Endothelial cell of umbilical vein (primary cell): ENCODE data around the gene TTC33. TPM values are rescaled to one million over a fixed set of nuclear protein-coding genes. Genes with fewer than 3 reads are reported as not detected.

Source experiments
- BruUV-seq: library from RNA; stranded (reverse); fragments of 400-500 nt; replicated peaks from 2 replicates; lab custom pipeline; 2021; lab: Mats Ljungman, UMichigan
- CTCF ChIA-PET: fragments of 300-600, 350-600 bp; sonication (Branson Sonifier 250); formaldehyde crosslinking; loops from one replicate; lab custom pipeline; 2021; ENCODE audit warnings: antibody characterized with exemption, inconsistent platforms; lab: Charles Lee
- POLR2A ChIA-PET: fragments of 300-600, 350-600 bp; sonication (Branson Sonifier 250); formaldehyde crosslinking; loops from one replicate; lab custom pipeline; 2021; ENCODE audit warnings: antibody characterized with exemption, inconsistent platforms; lab: Charles Lee
- DNase-seq: peaks from one replicate; pipeline ENCODE4 v3.0.0-alpha.2; 2011; ENCODE audit warnings: low read depth, low spot score
- FAIRE-seq: peaks from 2 replicates; lab custom pipeline; 2011; peaks lifted over from hg19 to GRCh38; lab: Jason Lieb, UNC
- H2AFZ ChIP-seq: 2 replicates; pipeline ENCODE4 v1.6.0; 2012; ENCODE audit warnings: low read depth, low read length, control low read depth, inconsistent platforms
- H3K27ac ChIP-seq: 2 replicates; pipeline ENCODE4 v1.5.1; 2011; ENCODE audit warnings: low read depth, mild to moderate bottlenecking, control low read depth, low read length, moderate library complexity; ENCODE audit not compliant: insufficient read depth
- H3K27me3 ChIP-seq, 2 experiments: 2 replicates each; pipeline versions ENCODE4 v1.6.0 to v1.6.1; 2011; ENCODE audit warnings: low read length in 2 of 2, mixed read lengths in 1 of 2; ENCODE audit not compliant: control insufficient read depth in 2 of 2, insufficient read depth in 2 of 2
- H3K36me3 ChIP-seq, 2 experiments: 2 replicates in 1 of 2; 3 replicates in 1 of 2; pipeline ENCODE4 v1.5.1; 2011; ENCODE audit warnings: low read length in 2 of 2, mild to moderate bottlenecking in 1 of 2, moderate library complexity in 1 of 2; ENCODE audit not compliant: control insufficient read depth in 2 of 2, insufficient read depth in 2 of 2; ENCODE audit errors: extremely low read depth in 1 of 2
- H3K4me1 ChIP-seq: 3 replicates; pipeline ENCODE4 v1.5.1; 2011; ENCODE audit warnings: mild to moderate bottlenecking, low read length; ENCODE audit not compliant: control insufficient read depth, insufficient read depth; ENCODE audit errors: extremely low read depth
- H3K4me2 ChIP-seq: 2 replicates; pipeline ENCODE4 v1.6.1; 2011; ENCODE audit warnings: low read length, control low read depth, mixed read lengths; ENCODE audit not compliant: insufficient read depth
- H3K4me3 ChIP-seq, 3 experiments: fragments of 200-600 bp in 1 of 3; sonication (generic), shearing (Covaris generic) in 1 of 3; replicated peaks in 1 of 3; 2 replicates each; pipeline ENCODE4 v1.5.1; 2011 to 2016; ENCODE audit warnings: control low read depth in 3 of 3, low read length in 3 of 3, mild to moderate bottlenecking in 2 of 3, inconsistent platforms in 1 of 3, low read depth in 1 of 3, moderate library complexity in 1 of 3; ENCODE audit not compliant: insufficient read depth in 1 of 3
- H3K79me2 ChIP-seq: 2 replicates; pipeline ENCODE4 v1.6.0; 2012; ENCODE audit warnings: low read length, inconsistent platforms; ENCODE audit not compliant: control insufficient read depth, insufficient read depth
- H3K9ac ChIP-seq: replicated peaks from 2 replicates; pipeline ENCODE3; 2011; ENCODE audit warnings: low read length, control low read depth; ENCODE audit not compliant: insufficient read depth; ENCODE audit errors: extremely low read depth
- H3K9me1 ChIP-seq: replicated peaks from 3 replicates; pipeline ENCODE4 v1.6.0; 2011; ENCODE audit warnings: mild to moderate bottlenecking, low read length; ENCODE audit not compliant: control insufficient read depth, insufficient read depth; ENCODE audit errors: extremely low read depth
- H3K9me3 ChIP-seq: replicated peaks from 2 replicates; pipeline ENCODE4 v1.5.1; 2012; ENCODE audit warnings: low read length, inconsistent platforms; ENCODE audit not compliant: control insufficient read depth, insufficient read depth
- H4K20me1 ChIP-seq: replicated peaks from 2 replicates; pipeline ENCODE3; 2011; ENCODE audit warnings: mild to moderate bottlenecking, low read length; ENCODE audit not compliant: control insufficient read depth, insufficient read depth; ENCODE audit errors: extremely low read depth
- CTCF ChIP-seq, 2 donors: IDR thresholded peaks; 1 replicate in 1 of 2; 2 replicates in 1 of 2; pipeline ENCODE4 v1.5.1; 2011; ENCODE audit warnings: low read length in 2 of 2, mild to moderate bottlenecking in 2 of 2, moderate library complexity in 2 of 2, control low read depth in 1 of 2, inconsistent platforms in 1 of 2, low read depth in 1 of 2; ENCODE audit not compliant: insufficient read depth in 1 of 2; ENCODE audit errors: extremely low read depth in 1 of 2
- EZH2 ChIP-seq: IDR thresholded peaks from 2 replicates; pipeline ENCODE4 v1.6.1; 2012; ENCODE audit warnings: borderline replicate concordance, low read depth, mild to moderate bottlenecking, moderate library complexity, low read length, inconsistent platforms; ENCODE audit not compliant: severe bottlenecking
- FOS ChIP-seq: IDR thresholded peaks from 2 replicates; pipeline ENCODE4 v1.6.1; 2011; ENCODE audit warnings: mild to moderate bottlenecking, low read length, moderate library complexity, borderline replicate concordance; ENCODE audit not compliant: insufficient read depth
- GATA2 ChIP-seq: IDR thresholded peaks from 2 replicates; pipeline ENCODE4 v1.7.0; 2011; ENCODE audit warnings: low read depth, mild to moderate bottlenecking, moderate library complexity, mixed read lengths, low read length; ENCODE audit not compliant: insufficient read length, insufficient read depth
- JUN ChIP-seq: IDR thresholded peaks from 2 replicates; pipeline ENCODE4 v1.6.1; 2011; ENCODE audit warnings: borderline replicate concordance, low read depth; ENCODE audit not compliant: insufficient read length, insufficient read depth
- MYC ChIP-seq: IDR thresholded peaks from one replicate; pipeline ENCODE4 v1.6.1; 2011; ENCODE audit warnings: mild to moderate bottlenecking, low read depth, low read length
- POLR2A ChIP-seq: IDR thresholded peaks from 2 replicates; pipeline ENCODE4 v1.6.1; 2012; ENCODE audit warnings: low read depth, mild to moderate bottlenecking, control low read depth, low read length
- POLR2AphosphoS5 ChIP-seq: IDR thresholded peaks from 2 replicates; pipeline ENCODE4 v1.6.1; 2012; ENCODE audit warnings: low read depth, mild to moderate bottlenecking, control low read depth, low read length, moderate library complexity; ENCODE audit not compliant: insufficient read depth
- dilution Hi-C: fragments of 300-500 bp; cut with MboI; formaldehyde crosslinking; loops from one replicate; pipeline ENCODE4 v1.15.0; 2019; ENCODE audit warnings: low sequenced_read_pairs; ENCODE audit not compliant: extremely low pct_ligation_motif_present
- intact Hi-C: fragments of 100-400 bp; cut with micrococcal nuclease; formaldehyde crosslinking; loops from one replicate; pipeline ENCODE4 v1.10.0; 2022
- polyA plus RNA-seq, 4 experiments: library from polyadenylated mRNA; depleted of rRNA in 3 of 4; stranded (reverse) in 3 of 4; unstranded in 1 of 4; fragments of >200 nt; gene quantifications; 2 replicates each; pipeline versions ENCODE4 v1.2.1 to v1.2.3, GENCODE V29; 2011 to 2012; ENCODE audit warnings: missing spikeins in 1 of 4
- total RNA-seq: library from RNA; stranded (reverse); gene quantifications from 2 replicates; pipeline ENCODE4 v1.2.3, GENCODE V29; 2021
- TF ChIP-seq, protein P1 (sequence below): IDR thresholded peaks from 2 replicates; pipeline ENCODE4 v1.6.1; 2011; ENCODE audit not compliant: insufficient read depth, insufficient read length

Gene TTC33
- total and polyA plus RNA-seq, 2 donors (not counting 3 experiments of a cell fraction or from before 2014, with no cell fraction given): 2.2 to 11.7 TPM

DNA sequence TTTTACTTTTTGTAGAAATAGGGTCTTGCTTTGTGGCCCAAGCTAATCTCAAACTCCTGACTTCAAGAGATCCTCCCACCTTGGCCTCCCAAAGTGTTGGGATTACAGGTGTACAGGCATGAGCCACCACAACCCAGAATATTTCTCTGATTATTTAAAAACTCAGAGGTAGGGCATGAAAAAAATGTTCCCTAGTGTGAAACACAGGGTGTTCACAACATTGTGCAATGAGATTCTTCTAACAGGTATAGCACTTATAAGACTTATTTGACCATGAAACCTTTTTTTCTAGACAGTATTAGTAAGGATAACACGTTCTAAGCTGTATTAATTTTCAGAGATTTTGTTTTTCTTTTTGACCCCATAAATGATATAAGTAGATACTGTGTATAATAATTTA is 89.1 kb downstream of the TTC33 start:
- Histone ChIP-seq H3K79me2 (no peaks in the 10 kb centered on the region), H2AFZ (no peak overlapping the region), H3K36me3 (no peaks in the 10 kb centered on the region), H3K27me3 (no peaks in the 10 kb centered on the region), H3K9me1 (no peaks in the 10 kb centered on the region), H3K4me2 (no peak overlapping the region), H3K27ac (no peak overlapping the region), H4K20me1 (no peaks in the 10 kb centered on the region), H3K9me3 (no peaks in the 10 kb centered on the region), H3K9ac (no peak overlapping the region), H3K4me3 (no peak overlapping the region), H3K4me1 (no peaks in the 10 kb centered on the region)
- POLR2A ChIA-PET: no interaction called here
- dilution Hi-C loops (no loop called here), intact Hi-C loops (no loop called here)
- BruUV-seq: no TSS peak
- CTCF ChIA-PET: no interaction called here
- no peak for FAIRE-seq
- no peak for DNase-seq
- TF ChIP-seq GATA2 (no peak), POLR2AphosphoS5 (no peak), JUN (no peak), EZH2 (no peak), MYC (no peak), CTCF (IDR thresholded peaks at IDR 0.05; ENCODE audit: extremely low read depth in 1 of 2, insufficient read depth in 1 of 2, low read depth in 1 of 2, low read length in 2 of 2) (no peak), POLR2A (no peak), FOS (no peak)
- TF ChIP-seq, protein P1, sequence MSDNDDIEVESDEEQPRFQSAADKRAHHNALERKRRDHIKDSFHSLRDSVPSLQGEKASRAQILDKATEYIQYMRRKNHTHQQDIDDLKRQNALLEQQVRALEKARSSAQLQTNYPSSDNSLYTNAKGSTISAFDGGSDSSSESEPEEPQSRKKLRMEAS: no peak
